Astrocyte (in vitro differentiated cells and primary cell): ENCODE data around the gene ATAD2B. TPM values are rescaled to one million over a fixed set of nuclear protein-coding genes. Genes with fewer than 3 reads are reported as not detected.

Source experiments
- DNase-seq: peaks from one replicate; pipeline ENCODE4 v3.0.0-alpha.2; 2010; ENCODE audit warnings: low read depth
- FAIRE-seq: peaks from 2 replicates; lab custom pipeline; 2011; peaks lifted over from hg19 to GRCh38; lab: Jason Lieb, UNC
- H2AFZ ChIP-seq: 2 replicates; pipeline ENCODE4 v1.6.0; 2012; ENCODE audit warnings: low read depth, low read length, inconsistent platforms
- H3K27ac ChIP-seq: 2 replicates; pipeline ENCODE4 v1.5.1; 2011; ENCODE audit warnings: low read depth, low read length, inconsistent platforms
- H3K27me3 ChIP-seq: 2 replicates; pipeline ENCODE4 v1.6.0; 2011; ENCODE audit warnings: low read length, inconsistent platforms; ENCODE audit not compliant: insufficient read depth
- H3K36me3 ChIP-seq: 2 replicates; pipeline ENCODE4 v1.5.1; 2011; ENCODE audit warnings: low read length, inconsistent platforms; ENCODE audit not compliant: insufficient read depth
- H3K4me1 ChIP-seq: 2 replicates; pipeline ENCODE4 v1.5.1; 2011; ENCODE audit warnings: low read length, inconsistent platforms; ENCODE audit not compliant: insufficient read depth
- H3K4me2 ChIP-seq: 2 replicates; pipeline ENCODE4 v1.6.0; 2012; ENCODE audit warnings: low read length, inconsistent platforms
- H3K4me3 ChIP-seq: 2 replicates; pipeline ENCODE4 v1.5.1; 2011; ENCODE audit warnings: low read depth, mild to moderate bottlenecking, low read length, inconsistent platforms; ENCODE audit not compliant: insufficient read depth
- H3K79me2 ChIP-seq: 2 replicates; pipeline ENCODE4 v1.6.0; 2012; ENCODE audit warnings: mild to moderate bottlenecking, low read length, inconsistent platforms; ENCODE audit not compliant: insufficient read depth
- H3K9ac ChIP-seq: 2 replicates; pipeline ENCODE4 v1.6.0; 2012; ENCODE audit warnings: mild to moderate bottlenecking, low read length, inconsistent platforms
- H3K9me3 ChIP-seq: 2 replicates; pipeline ENCODE4 v1.5.1; 2012; ENCODE audit warnings: low read depth, mild to moderate bottlenecking, low read length, inconsistent platforms; ENCODE audit not compliant: insufficient read depth
- H4K20me1 ChIP-seq: 2 replicates; pipeline ENCODE4 v1.6.0; 2012; ENCODE audit warnings: low read length, inconsistent platforms; ENCODE audit not compliant: insufficient read depth
- H3K27ac Mint-ChIP-seq: one replicate; pipeline ENCODE4 v1.8.0; 2021; ENCODE audit warnings: mild to moderate bottlenecking, mixed read lengths; ENCODE audit not compliant: unreplicated experiment
- H3K27me3 Mint-ChIP-seq: one replicate; pipeline ENCODE4 v1.8.0; 2021; ENCODE audit warnings: low read depth, mixed read lengths; ENCODE audit not compliant: unreplicated experiment
- H3K36me3 Mint-ChIP-seq: one replicate; pipeline ENCODE4 v1.8.0; 2021; ENCODE audit warnings: low read depth, mixed read lengths; ENCODE audit not compliant: unreplicated experiment
- H3K4me1 Mint-ChIP-seq: one replicate; pipeline ENCODE4 v1.8.0; 2021; ENCODE audit warnings: low read depth, mixed read lengths; ENCODE audit not compliant: unreplicated experiment
- H3K4me3 Mint-ChIP-seq: one replicate; pipeline ENCODE4 v1.8.0; 2021; ENCODE audit warnings: mild to moderate bottlenecking, moderate library complexity, mixed read lengths; ENCODE audit not compliant: unreplicated experiment
- H3K9me3 Mint-ChIP-seq: one replicate; pipeline ENCODE4 v1.8.0; 2021; ENCODE audit warnings: mild to moderate bottlenecking, mixed read lengths; ENCODE audit not compliant: unreplicated experiment
- EZH2 ChIP-seq: IDR thresholded peaks from 2 replicates; pipeline ENCODE4 v1.6.1; 2012; ENCODE audit warnings: mild to moderate bottlenecking, low read length, inconsistent platforms; ENCODE audit not compliant: insufficient read depth
- total RNA-seq: library from RNA; stranded (reverse); gene quantifications from 2 replicates; pipeline ENCODE4 v1.2.1, GENCODE V29; 2021
- TF ChIP-seq, protein P1 (sequence below): IDR thresholded peaks from 2 replicates; pipeline ENCODE4 v1.5.1; 2011; ENCODE audit warnings: low read depth, mild to moderate bottlenecking, inconsistent platforms, low read length, moderate library complexity; ENCODE audit not compliant: insufficient read depth

ATAD2B gene
- total RNA-seq, 1 donor from 2014 or later: 12.2 TPM

- Histone ChIP-seq H3K27me3 (no peaks in the 10 kb centered on the region), H3K9me3 (no peaks in the 10 kb centered on the region), H2AFZ (no peak overlapping the region), H3K27ac (no peak overlapping the region), H3K9ac (no peak overlapping the region), H4K20me1 (no peaks in the 10 kb centered on the region), H3K79me2 (no peaks in the 10 kb centered on the region), H3K4me3 (no peak overlapping the region), H3K4me1 (no peaks in the 10 kb centered on the region), H3K4me2 (no peak overlapping the region), H3K36me3 (peaks cover 6% of the 10 kb centered on the region)
- Mint-ChIP-seq H3K27ac (no peak overlapping the region), H3K27me3 (no peaks in the 10 kb centered on the region), H3K36me3 (peaks cover 8% of the 10 kb centered on the region), H3K9me3 (no peaks in the 10 kb centered on the region), H3K4me3 (no peak overlapping the region), H3K4me1 (no peaks in the 10 kb centered on the region)
- FAIRE-seq: no peak
- no peak for TF ChIP-seq EZH2
- TF ChIP-seq, protein P1, sequence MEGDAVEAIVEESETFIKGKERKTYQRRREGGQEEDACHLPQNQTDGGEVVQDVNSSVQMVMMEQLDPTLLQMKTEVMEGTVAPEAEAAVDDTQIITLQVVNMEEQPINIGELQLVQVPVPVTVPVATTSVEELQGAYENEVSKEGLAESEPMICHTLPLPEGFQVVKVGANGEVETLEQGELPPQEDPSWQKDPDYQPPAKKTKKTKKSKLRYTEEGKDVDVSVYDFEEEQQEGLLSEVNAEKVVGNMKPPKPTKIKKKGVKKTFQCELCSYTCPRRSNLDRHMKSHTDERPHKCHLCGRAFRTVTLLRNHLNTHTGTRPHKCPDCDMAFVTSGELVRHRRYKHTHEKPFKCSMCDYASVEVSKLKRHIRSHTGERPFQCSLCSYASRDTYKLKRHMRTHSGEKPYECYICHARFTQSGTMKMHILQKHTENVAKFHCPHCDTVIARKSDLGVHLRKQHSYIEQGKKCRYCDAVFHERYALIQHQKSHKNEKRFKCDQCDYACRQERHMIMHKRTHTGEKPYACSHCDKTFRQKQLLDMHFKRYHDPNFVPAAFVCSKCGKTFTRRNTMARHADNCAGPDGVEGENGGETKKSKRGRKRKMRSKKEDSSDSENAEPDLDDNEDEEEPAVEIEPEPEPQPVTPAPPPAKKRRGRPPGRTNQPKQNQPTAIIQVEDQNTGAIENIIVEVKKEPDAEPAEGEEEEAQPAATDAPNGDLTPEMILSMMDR: no peak
- no peak for DNase-seq
Measured at GRCh38 chr2:23777826-23778225, 149.1 kb downstream of the ATAD2B start.

DNA sequence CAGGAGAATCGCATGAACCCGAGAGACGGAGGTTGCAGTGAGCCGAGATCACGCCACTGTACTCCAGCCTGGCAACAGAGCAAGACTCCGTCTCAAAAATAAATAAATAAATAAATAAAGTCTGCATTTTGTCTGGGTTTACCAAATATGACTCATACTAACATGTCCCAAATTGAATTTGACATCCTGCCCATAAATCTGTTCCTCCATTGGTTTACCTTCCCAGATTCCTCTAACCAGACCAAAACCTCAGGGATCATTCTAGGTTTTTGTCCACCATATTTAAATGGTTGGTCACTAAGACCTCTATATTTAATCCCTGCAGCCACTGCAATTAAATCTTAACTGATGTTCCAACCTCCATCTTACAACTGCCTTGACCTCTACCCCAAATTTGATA, 150.9 kb downstream of the ATAD2B start:
- no peaks in the 10 kb centered on the region for H3K9me3 Mint-ChIP-seq
- FAIRE-seq (no peak), DNase-seq (no peak)
- Histone ChIP-seq H3K9ac (no peak overlapping the region), H3K9me3 (no peaks in the 10 kb centered on the region), H3K4me1 (no peaks in the 10 kb centered on the region), H3K36me3 (peaks cover 12% of the 10 kb centered on the region), H3K27me3 (no peaks in the 10 kb centered on the region), H3K27ac (no peak overlapping the region), H4K20me1 (no peaks in the 10 kb centered on the region), H3K4me2 (no peak overlapping the region), H2AFZ (no peak overlapping the region), H3K4me3 (no peak overlapping the region), H3K79me2 (no peaks in the 10 kb centered on the region)
- TF ChIP-seq, protein P1: no peak
- no peak for TF ChIP-seq EZH2
- peaks cover 15% of the 10 kb centered on the region for H3K36me3 Mint-ChIP-seq
- no peak overlapping the region for H3K27ac Mint-ChIP-seq
- H3K4me1 Mint-ChIP-seq: no peaks in the 10 kb centered on the region
- H3K27me3 Mint-ChIP-seq: no peaks in the 10 kb centered on the region
- H3K4me3 Mint-ChIP-seq: no peak overlapping the region

DNA sequence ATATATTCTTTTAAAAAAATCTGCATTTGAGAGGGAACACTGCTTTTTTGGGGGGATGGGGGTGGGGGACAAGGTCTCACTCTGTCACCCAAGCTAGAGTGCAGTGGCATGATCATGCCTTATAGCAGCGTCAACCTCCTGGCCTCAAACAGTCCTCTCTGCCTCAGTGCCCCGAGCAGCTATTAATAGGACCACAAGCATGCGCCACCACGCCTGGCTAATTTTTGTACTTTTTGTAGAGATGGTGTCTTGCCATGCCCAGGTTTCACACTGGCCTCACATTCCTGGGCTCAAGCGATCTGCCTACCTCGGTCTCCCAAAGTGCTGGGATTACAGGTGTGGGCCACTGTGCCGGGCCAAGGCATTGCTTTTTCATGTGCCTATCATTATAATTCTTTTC, 154.2 kb downstream of the ATAD2B start:
- Histone ChIP-seq H3K9me3 (no peaks in the 10 kb centered on the region), H3K27me3 (no peaks in the 10 kb centered on the region), H4K20me1 (no peaks in the 10 kb centered on the region), H3K4me1 (no peaks in the 10 kb centered on the region), H2AFZ (no peak overlapping the region), H3K9ac (no peak overlapping the region), H3K4me3 (no peak overlapping the region), H3K4me2 (no peak overlapping the region), H3K36me3 (peaks cover 12% of the 10 kb centered on the region), H3K27ac (no peak overlapping the region), H3K79me2 (no peaks in the 10 kb centered on the region)
- TF ChIP-seq, protein P1: no peak
- no peak for TF ChIP-seq EZH2
- no peaks in the 10 kb centered on the region for H3K9me3 Mint-ChIP-seq
- no peaks in the 10 kb centered on the region for H3K27me3 Mint-ChIP-seq
- H3K4me3 Mint-ChIP-seq: no peak overlapping the region
- FAIRE-seq: no peak
- no peak for DNase-seq
- H3K36me3 Mint-ChIP-seq: peaks cover 23% of the 10 kb centered on the region
- no peaks in the 10 kb centered on the region for H3K4me1 Mint-ChIP-seq
- H3K27ac Mint-ChIP-seq: no peak overlapping the region
